ENCODE results near the gene MKRN1. TPM values are rescaled to one million over a fixed set of nuclear protein-coding genes. Genes with fewer than 3 reads are reported as not detected.

MKRN1 gene
- 40.0 and 69.2 TPM in 2 replicates for total RNA-seq

DNA sequence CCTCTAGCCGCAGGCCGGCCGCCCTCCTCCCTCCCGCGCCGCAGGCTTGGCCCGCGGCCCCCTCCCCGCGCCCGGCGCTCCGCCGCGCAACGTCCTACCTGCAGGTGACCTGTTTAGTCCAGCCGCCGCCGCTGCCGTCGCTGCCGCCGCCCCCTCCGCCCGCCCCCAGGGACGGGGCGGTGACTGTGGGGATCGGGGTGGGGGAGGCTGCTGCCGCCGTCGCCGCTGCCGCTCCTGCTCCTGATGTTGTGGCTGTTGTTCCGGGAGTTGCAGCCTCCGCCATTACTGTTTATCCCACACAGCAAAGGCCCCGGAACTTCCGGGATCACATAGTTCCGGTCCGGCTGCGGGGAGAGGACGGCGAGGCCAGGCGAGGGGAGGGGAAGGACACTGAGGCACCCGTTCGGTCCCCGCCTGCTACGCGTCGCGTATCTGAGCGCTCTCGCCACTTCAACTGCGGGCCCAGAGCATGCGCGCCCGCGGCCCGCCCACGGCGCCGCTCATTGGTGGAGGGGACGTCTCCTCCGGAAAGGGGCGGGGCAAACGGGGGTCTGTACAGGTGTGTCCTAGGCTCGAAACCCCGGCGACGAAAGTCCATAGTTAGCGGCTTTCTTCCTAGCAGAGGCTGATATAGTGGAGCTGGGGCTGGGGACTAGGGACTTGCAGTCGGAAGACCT is at the start of gene MKRN1:
MKRN1 (minus strand) TSS at position 444 of the 677 bp plus-strand sequence; CDS start at position 283, 161 bp downstream.
- H3K4me3 ChIP-seq (ENCODE audit: low read depth, low read length): peak within 1 kb of the TSS; percentile 83
- DNase-seq (ENCODE audit: low read depth): no peak
- no peak for TF ChIP-seq CTCF (conservative IDR thresholded peaks at IDR 0.05; ENCODE audit: low read depth, low read length)

DNA sequence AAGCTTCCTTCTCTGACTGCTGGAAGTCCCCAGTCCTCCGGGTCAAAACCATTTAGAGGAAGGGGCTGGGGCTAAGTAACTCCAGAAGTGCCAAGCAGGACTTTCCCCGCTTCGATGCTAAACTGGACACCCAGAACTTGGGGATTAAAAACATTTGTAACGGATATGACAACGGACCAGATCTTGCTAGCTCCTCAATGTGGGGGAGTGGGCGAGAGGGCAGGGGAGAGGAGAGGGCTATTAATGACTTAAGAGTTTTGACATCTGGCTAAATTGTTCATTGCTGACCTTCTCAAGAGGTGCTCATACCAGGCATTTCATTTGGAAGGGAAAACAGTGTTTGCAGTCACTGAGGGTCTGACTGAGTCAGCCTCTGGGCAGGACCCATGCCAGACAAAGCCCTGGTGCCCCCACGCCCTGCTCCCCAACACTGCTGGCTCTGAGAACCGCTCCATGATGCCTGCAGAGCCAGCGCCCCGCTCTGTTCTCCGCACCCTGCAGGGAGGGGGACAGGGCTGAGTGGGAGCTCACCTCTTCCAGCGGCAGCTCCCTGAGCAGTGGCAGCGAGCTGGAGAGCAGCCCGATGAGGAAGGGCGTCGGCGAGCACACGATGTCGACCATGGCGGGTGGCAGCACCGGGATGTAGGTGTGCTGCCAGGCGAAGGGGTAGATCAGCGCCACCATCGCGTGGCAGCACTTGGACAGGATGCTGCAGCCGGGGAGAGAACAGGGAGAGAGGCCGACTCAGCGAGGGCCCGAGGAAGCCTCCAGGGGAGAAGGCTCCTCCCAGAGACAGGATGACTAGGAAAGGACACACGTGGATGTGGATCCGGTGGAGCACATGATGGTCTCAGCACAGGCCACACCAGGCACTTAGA is 47.7 kb upstream of the MKRN1 start:
- no peak overlapping the region for H3K4me3 ChIP-seq (ENCODE audit: low read depth, low read length)
- no peak for DNase-seq (ENCODE audit: low read depth)
- TF ChIP-seq CTCF (conservative IDR thresholded peaks at IDR 0.05; ENCODE audit: low read depth, low read length): no peak

- DNase-seq (ENCODE audit: low read depth): no peak
- TF ChIP-seq CTCF (conservative IDR thresholded peaks at IDR 0.05; ENCODE audit: low read depth, low read length): no peak
- H3K4me3 ChIP-seq (ENCODE audit: low read depth, low read length): no peak overlapping the region
Measured at GRCh38 chr7:140526214-140526613, 46.9 kb upstream of the MKRN1 start.

- no peak for DNase-seq (ENCODE audit: low read depth)
- H3K4me3 ChIP-seq (ENCODE audit: low read depth, low read length): no peak overlapping the region
- TF ChIP-seq CTCF (conservative IDR thresholded peaks at IDR 0.05; ENCODE audit: low read depth, low read length): no peak
Measured at GRCh38 chr7:140525743-140526142, 46.4 kb upstream of the MKRN1 start.

- H3K4me3 ChIP-seq (ENCODE audit: low read depth, low read length): no peak overlapping the region
- no peak for DNase-seq (ENCODE audit: low read depth)
Measured at GRCh38 chr7:140521421-140521820, 42.1 kb upstream of the MKRN1 start.

DNA sequence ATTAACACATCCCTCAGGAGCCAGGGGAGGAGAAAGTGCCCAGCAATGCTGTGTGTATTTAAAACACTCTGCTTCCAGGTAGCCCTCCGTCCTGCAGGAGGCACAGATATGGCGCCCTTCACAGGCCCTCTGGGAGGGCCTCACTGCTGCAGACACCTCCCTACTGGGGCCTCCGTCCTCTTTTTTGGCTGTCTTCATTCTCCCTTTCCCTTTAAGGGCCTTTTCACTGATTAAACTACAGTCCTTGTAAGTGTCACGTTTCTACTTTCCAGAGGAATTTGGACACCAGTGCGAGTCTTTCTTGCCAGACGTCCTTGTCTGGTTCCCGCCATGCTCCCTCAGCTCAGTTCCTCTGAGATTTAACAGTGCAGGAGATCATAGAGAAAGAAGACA is 39.7 kb upstream of the MKRN1 start:
- TF ChIP-seq CTCF (conservative IDR thresholded peaks at IDR 0.05; ENCODE audit: low read depth, low read length): no peak
- no peak overlapping the region for H3K4me3 ChIP-seq (ENCODE audit: low read depth, low read length)
- no peak for DNase-seq (ENCODE audit: low read depth)

More at GRCh38 chr7:140521421-140521820, 42.1 kb upstream of the MKRN1 start:
- no peak for TF ChIP-seq CTCF (conservative IDR thresholded peaks at IDR 0.05; ENCODE audit: low read depth, low read length)

Data from epithelial cell of proximal tubule (primary cell).